Epithelial cell of proximal tubule (primary cell): ENCODE measurements around the gene CTU2. TPM values are rescaled to one million over a fixed set of nuclear protein-coding genes. Genes with fewer than 3 reads are reported as not detected.
A peak's percentile ranks its signal among the peaks of the same experiment; 100 is the strongest.

Experiments used
- DNase-seq: peaks from one replicate; pipeline ENCODE4 v3.0.0-alpha.2; 2011; ENCODE audit warnings: low read depth
- H3K4me3 ChIP-seq: 2 replicates; pipeline ENCODE4 v1.5.1; 2011; ENCODE audit warnings: low read depth, mild to moderate bottlenecking, low read length
- total RNA-seq: library from RNA; depleted of rRNA; stranded (reverse); fragments of >200 nt; gene quantifications from 2 replicates; pipeline ENCODE4 v1.2.3, GENCODE V29; 2015
- TF ChIP-seq, protein P1 (sequence below): conservative IDR thresholded peaks from 2 replicates; pipeline ENCODE4 v1.5.1; 2012; ENCODE audit warnings: low read depth, mild to moderate bottlenecking, low read length

CTU2 gene
- total RNA-seq, 1 donor from 2014 or later = 9.3 TPM

DNA sequence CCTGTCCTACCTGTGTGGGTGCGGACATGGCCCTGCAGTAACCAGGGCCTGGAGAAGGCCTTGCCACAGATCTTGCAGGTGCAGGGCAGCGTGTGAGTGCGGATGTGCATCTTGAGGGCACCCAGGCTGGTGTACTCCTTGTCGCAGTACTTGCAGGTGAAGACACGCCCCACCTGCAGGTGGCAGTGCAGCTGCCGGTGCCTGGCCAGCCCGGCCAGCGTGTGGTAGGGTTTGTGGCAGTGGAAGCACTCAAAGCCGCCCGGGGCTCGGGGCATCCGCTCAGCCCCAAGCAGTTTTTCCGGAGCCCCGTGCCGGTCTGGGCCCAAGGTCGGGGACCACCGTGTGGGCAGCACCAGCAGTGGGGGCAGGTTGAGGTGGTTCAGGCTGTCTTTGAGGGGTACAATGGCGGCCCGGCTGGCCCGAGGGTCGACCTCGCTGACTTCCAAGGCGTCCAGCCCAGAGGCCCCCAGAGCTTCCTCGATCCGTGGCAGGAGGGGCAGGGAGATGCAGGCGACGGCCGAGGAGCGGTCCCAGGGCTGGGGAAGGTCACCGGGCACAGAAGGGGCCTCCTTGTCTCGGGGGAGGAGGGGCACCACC, 25.1 kb upstream of the CTU2 start:
- TF ChIP-seq, protein P1, sequence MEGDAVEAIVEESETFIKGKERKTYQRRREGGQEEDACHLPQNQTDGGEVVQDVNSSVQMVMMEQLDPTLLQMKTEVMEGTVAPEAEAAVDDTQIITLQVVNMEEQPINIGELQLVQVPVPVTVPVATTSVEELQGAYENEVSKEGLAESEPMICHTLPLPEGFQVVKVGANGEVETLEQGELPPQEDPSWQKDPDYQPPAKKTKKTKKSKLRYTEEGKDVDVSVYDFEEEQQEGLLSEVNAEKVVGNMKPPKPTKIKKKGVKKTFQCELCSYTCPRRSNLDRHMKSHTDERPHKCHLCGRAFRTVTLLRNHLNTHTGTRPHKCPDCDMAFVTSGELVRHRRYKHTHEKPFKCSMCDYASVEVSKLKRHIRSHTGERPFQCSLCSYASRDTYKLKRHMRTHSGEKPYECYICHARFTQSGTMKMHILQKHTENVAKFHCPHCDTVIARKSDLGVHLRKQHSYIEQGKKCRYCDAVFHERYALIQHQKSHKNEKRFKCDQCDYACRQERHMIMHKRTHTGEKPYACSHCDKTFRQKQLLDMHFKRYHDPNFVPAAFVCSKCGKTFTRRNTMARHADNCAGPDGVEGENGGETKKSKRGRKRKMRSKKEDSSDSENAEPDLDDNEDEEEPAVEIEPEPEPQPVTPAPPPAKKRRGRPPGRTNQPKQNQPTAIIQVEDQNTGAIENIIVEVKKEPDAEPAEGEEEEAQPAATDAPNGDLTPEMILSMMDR = peak; percentile 49
- DNase-seq = no peak
- no peak overlapping the region for H3K4me3 ChIP-seq

DNA sequence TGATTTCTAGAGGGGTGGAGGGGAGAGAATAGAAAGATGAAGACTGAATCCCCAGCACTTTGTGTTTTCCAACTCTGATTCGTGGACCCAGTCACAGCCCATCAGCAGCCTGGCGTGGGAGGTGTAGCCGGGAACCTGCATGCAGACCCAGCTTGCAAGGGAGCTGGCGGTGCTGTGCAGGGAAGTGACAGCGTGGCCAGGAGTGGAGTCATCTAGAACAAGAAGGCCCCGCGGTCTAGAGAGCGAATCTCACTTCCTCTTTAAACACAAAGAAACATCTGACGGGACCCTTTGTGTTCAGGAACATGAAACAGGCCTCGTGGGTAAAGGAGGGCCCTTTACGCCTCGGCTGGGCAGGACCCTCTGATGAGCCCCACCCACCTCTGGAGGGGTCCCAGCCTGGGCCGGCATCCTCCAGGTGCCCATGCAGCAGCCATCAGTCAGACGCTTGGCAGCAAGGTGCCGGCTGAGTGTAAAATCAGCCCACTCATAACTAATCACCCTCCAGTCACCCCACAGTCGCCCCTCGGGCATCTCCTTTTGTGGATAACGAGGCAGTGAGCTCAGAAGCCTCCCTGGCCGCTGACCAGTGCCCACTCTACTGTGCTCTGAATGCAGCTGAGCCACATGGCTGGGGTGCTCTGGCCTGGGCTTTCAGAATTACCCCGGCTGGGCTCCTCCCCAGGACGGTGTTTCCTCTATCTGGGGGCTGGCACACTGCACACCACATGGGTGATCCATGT, 24.4 kb upstream of the CTU2 start:
- H3K4me3 ChIP-seq = no peak overlapping the region
- DNase-seq = no peak
- TF ChIP-seq, protein P1 = no peak

DNA sequence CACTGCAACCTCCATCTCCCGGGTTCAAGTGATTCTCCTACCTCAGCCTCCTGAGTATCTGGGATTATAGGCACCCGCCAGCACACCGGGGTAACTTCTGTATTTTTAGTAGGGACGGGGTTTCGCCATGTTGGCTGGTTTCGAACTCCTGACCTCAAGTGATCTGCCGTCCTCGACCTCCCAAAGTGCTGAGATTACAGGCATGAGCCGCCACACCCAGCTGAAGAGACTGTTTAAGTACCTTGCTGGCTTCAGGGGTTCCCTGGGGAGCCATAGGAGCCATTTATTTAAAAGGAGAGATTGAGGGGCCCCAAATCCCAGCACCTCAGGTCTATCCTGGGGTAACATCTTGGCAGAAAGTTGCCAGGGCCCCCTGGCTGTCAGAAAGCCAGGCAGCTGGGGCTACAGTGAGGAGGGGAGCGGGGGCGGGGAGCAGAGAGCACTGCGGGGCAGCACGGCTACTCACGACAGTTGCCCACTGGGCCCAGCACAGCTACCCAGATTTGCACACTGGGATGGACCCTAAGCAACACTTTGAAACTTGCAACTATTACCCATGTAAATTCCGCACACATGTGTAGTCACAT, 21.6 kb upstream of the CTU2 start:
- H3K4me3 ChIP-seq = no peak overlapping the region
- TF ChIP-seq, protein P1 = no peak
- DNase-seq = no peak

DNA sequence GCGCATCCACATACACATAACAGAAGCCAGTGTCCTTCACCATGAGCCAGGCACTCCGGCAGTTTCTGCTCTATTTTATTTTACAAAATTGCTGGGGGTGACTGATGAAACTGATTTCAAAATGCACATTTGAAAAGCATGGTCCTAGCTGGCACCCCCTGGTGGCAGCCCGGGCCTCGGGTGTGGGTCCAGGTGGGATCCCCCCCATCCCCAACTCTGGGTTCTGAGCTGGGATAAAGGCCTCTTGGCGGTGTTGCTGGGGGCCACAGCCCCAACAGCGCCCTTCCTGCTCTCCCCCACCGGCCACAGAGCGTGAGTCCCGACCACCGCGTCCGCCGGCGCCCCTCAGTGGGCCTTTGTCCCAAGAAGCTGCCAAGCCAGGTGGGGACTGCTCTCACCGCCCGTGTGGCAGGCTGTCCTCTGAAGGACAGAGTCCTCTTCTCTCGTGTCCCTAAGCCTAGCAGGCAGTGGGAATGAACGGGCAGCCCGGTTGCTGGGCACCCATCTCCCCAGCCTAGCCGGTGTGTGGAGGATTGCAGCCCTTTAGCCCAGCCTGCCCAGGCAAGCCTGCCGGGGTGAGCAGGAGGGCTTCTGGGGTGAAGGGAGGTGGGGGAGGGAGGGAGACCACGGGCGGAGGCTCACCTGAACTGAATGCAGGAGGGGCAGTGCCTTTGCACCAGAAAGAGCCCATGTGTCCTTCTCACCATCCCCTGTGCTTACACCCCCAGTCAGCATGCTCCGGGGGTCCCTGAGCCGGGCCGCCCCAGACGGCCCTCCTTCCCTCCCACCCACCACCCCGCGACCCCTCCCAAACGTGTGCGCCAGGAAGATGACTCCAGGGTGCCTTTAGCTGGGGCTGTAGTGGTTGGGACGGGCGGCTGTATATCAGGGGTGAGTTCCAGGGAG, 20.9 kb upstream of the CTU2 start:
- TF ChIP-seq, protein P1 = peak; percentile 72
- no peak for DNase-seq
- H3K4me3 ChIP-seq = peak overlapping the region; percentile 59

DNA sequence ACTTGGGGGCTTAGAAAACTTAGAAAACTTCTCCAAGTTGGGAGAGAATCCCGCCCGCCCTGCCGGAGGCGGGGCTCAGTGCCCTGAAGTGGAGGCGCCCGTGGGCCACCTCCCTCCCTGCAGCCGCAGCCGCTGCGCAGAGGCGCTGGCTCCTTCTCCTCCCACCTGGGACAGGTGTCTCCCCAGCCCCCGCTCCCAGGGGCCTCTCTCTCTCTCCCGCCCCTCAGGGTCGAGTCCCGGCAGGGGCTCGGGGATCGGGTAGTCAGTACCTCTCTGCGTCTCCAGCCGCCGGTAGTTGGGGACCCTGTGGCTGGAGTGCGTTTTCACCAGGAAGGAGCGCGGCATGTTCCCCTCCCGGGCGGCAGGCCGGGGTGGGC, 20.3 kb upstream of the CTU2 start:
- TF ChIP-seq, protein P1 = no peak
- H3K4me3 ChIP-seq = peak overlapping the region; percentile 59
- no peak for DNase-seq

DNA sequence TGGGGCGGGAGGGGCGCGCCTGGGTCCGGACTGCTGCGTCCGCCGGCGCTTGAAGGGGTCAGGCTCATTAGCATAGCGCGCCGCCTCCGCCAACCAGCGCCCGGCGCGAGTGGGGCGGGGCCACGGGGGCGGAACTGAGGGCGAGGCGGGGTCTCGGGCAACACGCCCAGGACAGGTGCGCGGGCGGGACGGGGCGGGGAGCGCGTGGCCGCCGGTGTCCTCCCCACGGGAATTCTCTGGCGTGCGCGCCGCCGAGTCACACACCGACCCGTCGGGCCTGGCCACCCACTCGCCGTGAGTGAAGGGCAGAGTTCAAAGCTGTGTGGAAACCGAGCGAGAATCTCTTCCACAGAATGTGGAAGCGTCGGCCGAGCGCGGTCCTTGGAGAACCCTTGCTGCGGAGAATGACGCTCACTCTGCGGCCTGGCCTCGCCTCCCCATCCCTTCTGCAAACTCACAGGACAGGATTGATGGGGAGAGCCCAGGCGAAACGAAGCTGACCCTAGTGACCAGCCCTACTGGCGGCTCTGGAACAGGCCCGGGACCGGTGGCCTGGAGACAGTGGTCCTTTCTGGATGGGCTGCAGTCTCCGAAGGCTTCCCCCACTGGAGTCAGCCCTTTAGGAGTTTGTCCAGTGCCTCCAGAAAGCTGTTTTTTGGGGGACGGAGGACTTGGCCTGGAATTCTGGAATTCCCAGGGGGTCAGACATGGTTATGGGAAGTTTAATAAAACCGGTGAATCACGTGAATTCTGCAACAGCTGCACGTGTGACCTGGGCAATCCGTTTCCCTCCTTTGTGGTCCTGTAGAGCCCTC, 19.7 kb upstream of the CTU2 start, which contains the start of gene SNAI3:
Gene SNAI3 (minus strand): TSS at position 69 of the 815 bp plus-strand sequence. CDS start 101 bp downstream, outside the sequence.
- TF ChIP-seq, protein P1 = no peak
- no peak for DNase-seq
- H3K4me3 ChIP-seq = peak within 1 kb of the TSS; percentile 59
